Epithelial cell of proximal tubule (primary cell): ENCODE results near the gene HMGA1. TPM values are rescaled to one million over a fixed set of nuclear protein-coding genes. Genes with fewer than 3 reads are reported as not detected.
A peak's percentile ranks its signal among the peaks of the same experiment; 100 is the strongest.

Experiments used
- DNase-seq: peaks from one replicate; pipeline ENCODE4 v3.0.0-alpha.2; 2011; ENCODE audit warnings: low read depth
- H3K4me3 ChIP-seq: 2 replicates; pipeline ENCODE4 v1.5.1; 2011; ENCODE audit warnings: low read depth, mild to moderate bottlenecking, low read length
- total RNA-seq: library from RNA; depleted of rRNA; stranded (reverse); fragments of >200 nt; gene quantifications from 2 replicates; pipeline ENCODE4 v1.2.3, GENCODE V29; 2015
- TF ChIP-seq, protein P1 (sequence below): conservative IDR thresholded peaks from 2 replicates; pipeline ENCODE4 v1.5.1; 2012; ENCODE audit warnings: low read depth, mild to moderate bottlenecking, low read length

Gene HMGA1
- total RNA-seq, 1 donor from 2014 or later = 949 TPM

DNA sequence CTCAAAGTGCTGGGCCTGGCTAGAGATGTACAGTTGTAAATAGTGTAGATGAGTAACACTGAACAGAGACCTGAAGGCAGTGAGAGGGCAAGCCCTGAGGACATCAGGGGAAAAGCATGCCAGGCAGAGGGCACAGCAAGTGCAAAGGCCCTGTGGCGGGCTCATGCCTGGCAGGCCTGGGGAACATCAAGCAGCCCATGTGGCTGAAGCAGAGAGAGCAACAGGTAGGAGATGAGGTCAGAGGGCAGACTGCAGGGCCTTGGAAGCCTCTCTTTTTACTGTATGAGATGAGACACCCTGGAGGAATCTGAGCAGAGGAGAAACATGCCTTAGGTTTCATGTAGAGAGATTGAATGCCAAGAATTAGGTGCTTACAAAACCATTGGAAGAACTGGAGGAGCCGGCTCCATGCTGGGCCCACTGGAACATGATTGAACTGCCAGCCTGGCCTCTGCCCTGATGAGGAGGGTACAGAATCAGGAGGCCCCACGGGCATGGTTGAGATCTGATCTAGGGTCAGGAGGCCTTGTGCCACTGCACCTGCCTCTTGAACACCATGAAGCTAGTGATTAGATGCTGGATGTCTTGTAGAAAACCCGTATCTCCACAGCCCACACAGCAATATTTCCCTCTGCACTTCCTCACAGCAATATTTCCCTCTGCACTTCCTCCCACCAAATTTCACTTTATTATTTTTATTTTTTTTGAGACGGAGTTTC, 5.9 kb upstream of the HMGA1 start:
- DNase-seq = no peak
- TF ChIP-seq, protein P1, sequence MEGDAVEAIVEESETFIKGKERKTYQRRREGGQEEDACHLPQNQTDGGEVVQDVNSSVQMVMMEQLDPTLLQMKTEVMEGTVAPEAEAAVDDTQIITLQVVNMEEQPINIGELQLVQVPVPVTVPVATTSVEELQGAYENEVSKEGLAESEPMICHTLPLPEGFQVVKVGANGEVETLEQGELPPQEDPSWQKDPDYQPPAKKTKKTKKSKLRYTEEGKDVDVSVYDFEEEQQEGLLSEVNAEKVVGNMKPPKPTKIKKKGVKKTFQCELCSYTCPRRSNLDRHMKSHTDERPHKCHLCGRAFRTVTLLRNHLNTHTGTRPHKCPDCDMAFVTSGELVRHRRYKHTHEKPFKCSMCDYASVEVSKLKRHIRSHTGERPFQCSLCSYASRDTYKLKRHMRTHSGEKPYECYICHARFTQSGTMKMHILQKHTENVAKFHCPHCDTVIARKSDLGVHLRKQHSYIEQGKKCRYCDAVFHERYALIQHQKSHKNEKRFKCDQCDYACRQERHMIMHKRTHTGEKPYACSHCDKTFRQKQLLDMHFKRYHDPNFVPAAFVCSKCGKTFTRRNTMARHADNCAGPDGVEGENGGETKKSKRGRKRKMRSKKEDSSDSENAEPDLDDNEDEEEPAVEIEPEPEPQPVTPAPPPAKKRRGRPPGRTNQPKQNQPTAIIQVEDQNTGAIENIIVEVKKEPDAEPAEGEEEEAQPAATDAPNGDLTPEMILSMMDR = no peak
- H3K4me3 ChIP-seq = no peak overlapping the region

DNA sequence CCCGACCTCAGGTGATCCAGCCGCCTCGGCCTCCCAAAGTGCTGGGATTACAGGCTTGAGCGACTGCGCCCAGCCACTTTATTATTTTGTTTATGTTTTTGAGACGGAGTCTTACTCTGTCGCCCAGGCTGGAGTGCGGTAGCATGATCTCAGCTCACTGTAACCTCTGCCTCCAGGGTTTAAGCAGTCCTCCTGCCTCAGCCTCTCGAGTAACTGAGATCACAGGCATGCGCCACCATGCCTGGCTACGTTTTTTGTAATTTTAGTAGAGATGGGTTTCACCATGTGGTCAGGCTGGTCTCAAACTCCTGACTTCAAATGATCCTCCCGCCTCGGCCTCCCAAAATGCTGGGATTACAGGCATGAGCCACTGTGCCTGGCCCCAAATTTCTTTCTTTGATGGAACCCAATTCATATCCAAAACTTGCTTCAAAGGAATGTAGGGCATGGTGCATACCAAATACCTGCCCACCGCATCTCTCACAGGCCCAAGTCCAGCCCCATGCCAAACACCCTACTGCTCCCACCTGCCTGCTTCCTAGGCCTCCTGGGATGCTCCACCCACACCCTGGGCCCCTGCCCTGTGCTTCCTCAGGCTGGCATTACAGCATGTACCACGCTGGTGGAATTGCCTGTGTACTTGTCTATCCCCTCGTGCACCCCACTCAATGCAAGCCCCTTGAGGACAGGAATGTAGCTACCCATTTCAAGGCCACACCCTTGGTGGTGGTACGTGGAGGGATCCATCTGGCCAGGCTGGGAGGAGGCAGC, 4.9 kb upstream of the HMGA1 start:
- TF ChIP-seq, protein P1 = no peak
- no peak overlapping the region for H3K4me3 ChIP-seq
- DNase-seq = no peak

DNA sequence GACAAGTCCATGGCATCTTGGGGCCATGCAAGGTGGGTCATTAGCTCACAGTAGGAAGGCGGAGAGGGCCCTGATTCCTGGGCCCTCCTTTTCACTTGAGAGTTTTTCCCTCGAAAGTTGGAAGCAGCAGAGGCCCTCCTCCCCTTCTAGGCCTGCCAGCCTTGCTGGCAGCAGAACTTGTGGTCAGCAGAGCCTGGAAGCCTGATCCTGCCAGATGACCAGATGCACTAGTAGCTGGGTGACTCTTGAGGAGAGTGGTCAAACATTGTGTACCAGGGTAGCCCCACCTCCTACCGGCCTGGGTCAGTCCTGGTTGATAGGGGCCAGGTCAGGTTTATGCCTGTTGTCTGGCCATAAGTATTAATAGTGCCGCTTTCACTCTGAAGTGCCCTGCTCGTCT, 3.8 kb upstream of the HMGA1 start:
- H3K4me3 ChIP-seq = no peak overlapping the region
- TF ChIP-seq, protein P1 = no peak
- DNase-seq = no peak

DNA sequence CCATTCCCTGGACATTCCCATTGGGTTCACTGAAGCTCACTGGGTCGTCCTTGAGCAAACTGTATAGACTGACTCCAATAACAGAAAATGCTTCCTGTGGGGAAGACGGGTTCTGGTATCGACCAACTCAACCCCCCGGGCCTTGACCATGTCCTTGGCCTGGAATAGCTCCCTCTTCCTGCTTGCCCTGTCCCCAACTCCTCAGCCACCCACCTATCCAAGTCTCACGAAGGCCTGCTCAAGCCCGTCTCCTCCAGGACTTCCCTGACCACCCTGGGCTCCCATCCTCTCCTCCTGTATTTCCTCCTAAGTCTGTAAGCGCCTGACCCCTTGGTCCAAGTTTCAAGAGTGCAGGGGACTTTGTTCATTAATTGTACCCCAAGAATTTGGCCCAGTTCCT, 2.8 kb upstream of the HMGA1 start:
- TF ChIP-seq, protein P1 = no peak
- no peak for DNase-seq
- H3K4me3 ChIP-seq = no peak overlapping the region

DNA sequence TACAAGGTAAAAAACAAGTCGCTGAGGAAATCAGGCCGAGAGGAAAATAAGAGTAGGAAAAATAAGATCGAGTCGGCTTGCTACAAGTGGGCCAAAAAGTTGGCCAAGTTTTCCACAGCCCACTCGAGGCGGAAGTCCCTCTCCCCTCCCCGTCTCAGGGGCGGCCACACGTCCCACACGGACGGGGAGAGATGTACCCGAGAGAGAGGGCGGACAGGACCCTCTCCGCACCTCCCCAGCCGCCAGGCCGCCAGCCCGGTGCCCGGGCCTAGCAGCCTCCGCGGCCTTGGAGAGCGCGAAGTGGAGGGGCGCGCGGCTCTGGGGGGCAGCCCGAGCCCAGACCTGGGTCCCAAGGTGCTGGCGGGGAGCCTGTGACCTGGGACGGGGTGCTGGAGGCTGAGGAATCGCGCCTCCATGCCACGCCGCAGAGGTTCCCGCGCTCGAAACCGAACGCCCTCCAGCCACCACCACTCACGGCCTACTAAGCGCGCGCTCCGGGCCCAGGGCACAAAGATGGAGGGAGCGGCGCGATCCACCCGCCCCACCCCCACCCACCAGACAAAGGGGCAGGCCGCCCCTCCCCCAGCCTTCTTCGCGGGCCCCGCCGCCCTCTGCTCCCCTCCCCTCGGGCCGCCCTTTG, 1.9 kb upstream of the HMGA1 start:
- H3K4me3 ChIP-seq = no peak overlapping the region
- TF ChIP-seq, protein P1 = no peak
- no peak for DNase-seq

DNA sequence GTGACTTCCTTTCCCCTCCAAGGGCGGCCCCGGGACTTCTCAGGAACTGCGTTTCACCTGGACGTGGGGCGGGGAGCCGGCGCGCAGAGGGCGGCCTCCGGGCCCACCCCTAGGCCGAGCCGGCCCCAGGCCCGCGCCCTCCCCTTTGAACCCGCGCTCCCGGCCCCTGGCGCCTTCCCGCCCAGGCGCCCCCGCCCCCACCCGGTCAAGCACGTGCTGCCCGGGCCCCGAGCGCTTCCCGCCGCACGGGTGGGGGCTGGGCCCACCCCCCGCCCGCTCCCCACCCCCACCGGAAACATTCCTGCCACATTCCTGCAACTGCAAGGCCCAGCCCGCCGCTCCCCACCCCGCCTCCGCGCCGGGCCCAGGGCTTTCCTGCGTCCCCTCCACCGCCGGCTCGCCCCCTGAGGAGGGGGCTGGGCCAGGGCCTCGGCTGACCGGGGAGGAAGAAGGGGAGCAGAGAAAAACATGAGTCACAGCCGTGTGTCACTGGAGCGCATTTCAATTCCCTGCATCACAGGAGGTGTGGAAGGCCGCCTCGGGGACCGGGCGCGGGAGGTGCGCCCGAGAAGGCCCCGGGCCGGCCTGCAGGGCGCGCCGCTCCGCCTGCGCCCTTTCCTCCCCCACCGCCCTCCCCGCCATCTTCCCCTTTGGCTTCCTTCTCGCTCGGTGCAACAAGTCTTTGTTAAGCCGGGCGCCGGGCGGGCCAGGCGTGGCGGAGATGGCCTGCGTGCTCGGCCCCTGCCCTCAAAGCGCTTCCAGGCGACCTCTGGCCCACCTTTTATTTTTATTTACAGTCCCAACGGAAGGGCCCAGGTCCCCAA, 1.2 kb upstream of the HMGA1 start:
- no peak for DNase-seq
- TF ChIP-seq, protein P1 = no peak
- peak overlapping the region; percentile 71 for H3K4me3 ChIP-seq
